D341Med (cell line): ENCODE measurements around the gene OSBP.
"Not testable (repeated sequence)": the region's sequence is repeated elsewhere in the genome, so short reads cannot be mapped to it uniquely, and the experiment has no call there.

Experiments used
- DNase-seq: peaks from one replicate; pipeline ENCODE4 v3.0.0; 2012; ENCODE audit warnings: low spot score

OSBP gene, protein sequence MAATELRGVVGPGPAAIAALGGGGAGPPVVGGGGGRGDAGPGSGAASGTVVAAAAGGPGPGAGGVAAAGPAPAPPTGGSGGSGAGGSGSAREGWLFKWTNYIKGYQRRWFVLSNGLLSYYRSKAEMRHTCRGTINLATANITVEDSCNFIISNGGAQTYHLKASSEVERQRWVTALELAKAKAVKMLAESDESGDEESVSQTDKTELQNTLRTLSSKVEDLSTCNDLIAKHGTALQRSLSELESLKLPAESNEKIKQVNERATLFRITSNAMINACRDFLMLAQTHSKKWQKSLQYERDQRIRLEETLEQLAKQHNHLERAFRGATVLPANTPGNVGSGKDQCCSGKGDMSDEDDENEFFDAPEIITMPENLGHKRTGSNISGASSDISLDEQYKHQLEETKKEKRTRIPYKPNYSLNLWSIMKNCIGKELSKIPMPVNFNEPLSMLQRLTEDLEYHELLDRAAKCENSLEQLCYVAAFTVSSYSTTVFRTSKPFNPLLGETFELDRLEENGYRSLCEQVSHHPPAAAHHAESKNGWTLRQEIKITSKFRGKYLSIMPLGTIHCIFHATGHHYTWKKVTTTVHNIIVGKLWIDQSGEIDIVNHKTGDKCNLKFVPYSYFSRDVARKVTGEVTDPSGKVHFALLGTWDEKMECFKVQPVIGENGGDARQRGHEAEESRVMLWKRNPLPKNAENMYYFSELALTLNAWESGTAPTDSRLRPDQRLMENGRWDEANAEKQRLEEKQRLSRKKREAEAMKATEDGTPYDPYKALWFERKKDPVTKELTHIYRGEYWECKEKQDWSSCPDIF

DNA sequence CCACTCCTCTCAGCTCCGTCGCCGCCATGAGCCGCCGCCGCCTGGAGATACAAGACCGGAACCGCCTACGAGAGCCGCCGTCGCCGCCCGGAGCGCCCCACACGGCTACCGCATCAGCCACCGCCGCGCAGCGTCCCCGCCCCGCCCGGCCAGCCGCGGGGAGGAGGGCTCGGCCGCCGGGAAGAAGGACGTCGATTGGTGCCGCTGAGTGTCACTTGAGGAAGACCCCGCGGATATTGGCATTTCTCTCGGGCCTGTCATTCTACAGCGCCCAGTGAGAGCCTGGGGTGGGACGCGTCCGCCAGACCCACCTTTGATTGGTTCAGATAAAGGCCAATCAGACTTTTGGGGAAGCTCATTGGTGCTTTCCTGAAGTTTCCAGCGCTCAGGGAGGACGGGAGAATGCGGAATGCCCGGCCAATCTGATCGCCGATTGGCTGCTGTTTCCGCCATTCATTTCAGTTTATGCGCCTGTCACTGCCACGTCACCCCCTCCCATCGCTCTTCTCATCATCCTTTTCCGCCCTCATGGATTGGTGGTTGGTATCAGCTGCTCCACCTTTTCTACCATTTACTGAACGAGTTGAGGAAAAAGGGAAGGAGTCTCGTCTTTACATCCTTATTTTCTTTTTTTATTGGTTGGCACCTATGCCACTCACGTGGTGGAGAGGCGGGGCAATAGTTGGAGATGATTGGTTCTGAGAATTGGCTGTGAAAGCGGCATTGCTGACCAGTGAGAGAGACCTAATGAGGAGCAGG is at the start of gene OSBP:
Gene OSBP (minus strand): TSS at position 138 of the 759 bp plus-strand sequence. CDS start 110 bp downstream, at position 28.
- peak; percentile 97 for DNase-seq

DNA sequence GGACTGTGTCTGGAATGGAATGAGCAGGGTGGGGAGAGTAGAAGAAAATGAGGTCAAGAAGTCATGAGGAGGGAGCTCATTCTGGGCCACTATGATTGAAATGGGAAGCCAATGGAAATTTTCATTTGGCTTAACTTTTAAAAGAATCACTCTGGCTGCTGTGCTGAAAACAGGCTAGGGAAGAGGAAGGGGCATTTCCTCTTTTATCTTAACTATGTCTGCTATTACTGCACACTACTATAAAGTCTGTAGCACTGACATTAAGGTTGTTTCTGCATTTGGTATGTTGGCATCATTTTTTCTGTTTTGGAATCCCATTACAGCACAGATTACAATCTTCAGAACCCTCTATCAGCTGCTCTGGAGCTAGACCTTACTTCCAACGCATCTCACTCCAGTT is 45.0 kb upstream of the OSBP start:
- no peak for DNase-seq

DNA sequence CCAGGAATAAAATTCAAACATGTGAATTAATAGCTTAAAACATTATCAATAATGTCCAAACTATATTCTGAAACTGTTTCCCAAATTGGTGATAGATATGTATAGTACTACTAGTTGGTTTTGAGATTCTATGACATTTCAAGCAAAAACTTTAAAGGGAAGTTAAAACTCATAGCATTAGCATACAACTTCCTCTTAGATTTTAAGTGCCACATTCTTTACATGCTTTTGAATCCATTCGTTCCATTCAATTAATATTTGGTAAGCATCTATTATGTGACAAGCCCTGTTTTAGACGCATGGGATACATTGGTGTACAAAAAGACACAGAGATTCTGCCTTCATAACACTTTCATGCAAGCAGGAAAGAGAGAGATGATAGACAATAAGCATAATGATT is 44.4 kb upstream of the OSBP start:
- no peak for DNase-seq

DNA sequence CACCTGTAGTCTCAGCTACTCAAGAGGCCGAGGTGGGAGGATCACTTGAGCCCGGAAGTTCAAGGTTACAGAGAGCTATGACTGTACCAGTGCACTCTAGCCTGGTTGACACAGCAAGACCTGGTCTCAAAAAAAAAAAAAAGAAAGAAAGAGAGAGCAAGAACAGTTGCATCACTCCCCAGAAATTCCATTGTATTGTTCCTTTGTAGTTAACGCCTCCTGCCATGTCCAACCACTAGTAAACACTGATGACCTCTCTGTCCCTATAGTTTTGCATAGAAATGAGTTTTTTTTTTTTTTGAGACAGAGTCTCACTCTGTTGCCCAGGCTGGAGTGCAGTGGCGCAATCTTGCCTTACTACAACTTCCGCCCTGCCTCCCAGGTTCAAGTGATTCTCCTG is 42.5 kb upstream of the OSBP start:
- no peak for DNase-seq

DNA sequence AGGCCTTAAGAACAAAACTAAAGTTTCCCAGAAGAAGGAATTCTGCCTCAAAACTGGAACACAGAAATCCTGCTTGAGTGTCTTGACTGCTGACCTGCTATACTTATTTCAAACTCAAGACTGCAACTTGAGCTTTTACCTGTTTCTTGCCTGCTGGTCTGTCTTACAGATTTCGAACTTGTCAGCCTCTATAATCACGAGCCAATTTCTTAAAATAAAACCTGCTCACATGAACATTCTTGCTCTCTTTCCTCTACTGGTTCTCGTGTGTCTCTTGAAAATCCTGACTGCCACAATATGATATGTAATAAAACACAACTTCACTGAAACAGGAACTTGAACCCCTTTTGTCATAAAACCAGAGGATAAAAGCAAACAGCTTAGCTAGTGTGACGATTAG is 39.3 kb upstream of the OSBP start:
- DNase-seq = no peak

DNA sequence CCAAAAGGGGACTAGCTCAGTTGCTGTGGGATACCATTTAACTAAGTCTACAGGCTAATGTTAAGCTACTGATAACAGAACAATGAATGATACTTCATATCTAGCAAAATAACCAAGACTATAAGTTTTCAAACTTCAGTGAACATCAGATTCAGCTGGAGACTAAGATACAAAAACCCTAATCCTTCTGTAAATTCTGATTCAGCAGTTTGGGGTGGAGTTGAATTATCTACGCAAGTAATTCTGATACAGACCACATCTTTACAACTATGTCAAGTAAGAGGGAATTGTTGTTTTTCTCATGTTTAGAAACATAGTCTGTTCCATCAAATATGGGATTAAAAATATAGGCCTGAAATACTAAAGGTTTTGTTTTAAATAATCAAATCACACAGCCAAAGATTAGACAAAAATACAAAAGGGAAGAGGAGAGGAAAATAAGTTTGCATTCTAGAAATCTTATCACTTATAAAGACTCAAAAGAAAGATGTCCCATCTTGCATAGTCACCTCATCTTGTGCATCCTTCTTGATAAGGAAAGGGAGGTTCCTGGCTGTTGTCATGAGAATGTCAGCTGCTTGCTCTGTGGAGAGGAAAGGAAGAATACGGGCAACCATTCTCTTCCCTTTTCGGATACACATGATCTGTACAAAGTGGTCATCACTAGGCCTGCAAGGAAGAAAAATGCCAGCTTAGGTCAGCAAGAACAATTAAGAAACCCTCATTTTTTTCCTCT is 31.8 kb upstream of the OSBP start:
- DNase-seq = no peak

DNA sequence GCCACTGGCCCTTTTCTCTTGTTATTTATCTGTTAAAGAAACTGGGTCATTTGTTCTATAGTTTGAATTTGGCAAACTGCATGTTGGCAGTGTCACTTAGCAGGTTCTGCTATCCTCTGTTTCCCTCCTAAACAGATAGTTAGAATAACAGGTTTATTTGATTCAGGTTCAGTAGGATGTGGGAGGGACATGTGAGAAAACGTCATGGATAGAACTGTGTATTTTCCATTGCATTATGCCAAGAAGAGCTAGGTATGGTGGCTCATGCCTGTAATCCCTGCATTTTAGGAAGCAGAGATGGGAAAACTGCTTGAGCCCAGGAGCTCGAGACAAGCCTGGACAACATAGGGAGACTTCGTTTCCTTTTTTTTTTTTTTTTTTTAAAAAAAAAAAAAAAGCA is 29.0 kb upstream of the OSBP start:
- no peak for DNase-seq

DNA sequence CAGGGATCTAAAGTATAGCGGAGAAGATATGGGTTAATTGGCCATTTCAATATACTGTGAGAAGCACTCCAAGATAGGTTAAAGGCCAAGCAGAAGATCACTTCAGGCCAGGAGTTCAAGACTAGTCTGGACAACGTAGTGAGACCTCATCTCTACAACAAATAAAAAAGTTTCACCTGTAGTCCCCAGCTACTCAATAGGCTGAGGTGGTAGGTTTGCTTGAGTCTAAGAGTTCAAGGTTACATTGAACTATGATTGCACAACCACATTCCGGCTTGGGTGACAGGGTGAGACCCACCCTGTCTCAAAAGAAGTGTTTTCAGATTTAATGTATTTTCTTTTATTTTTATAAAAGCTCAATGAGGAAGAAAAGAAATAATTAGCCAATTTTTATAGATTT is 27.8 kb upstream of the OSBP start:
- DNase-seq = no peak

DNA sequence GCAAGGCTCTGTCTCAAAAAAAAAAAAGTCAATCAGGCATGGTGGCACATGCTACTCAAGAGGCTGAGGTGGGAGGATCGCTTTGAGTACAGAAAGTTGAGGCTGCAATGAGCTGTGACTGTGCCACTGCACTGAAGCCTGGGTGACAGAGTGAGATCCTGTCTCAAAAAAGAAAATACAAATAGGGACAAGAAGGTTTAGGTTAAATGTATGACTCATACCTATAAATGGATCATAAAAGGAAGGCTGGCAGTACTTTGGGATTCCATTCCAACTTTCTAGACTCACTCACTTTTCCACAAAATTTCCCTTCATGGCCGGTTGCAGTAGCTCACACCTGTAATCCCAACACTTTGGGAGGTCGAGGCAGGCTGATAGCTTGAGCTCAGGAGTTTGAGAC is 25.6 kb upstream of the OSBP start:
- no peak for DNase-seq

DNA sequence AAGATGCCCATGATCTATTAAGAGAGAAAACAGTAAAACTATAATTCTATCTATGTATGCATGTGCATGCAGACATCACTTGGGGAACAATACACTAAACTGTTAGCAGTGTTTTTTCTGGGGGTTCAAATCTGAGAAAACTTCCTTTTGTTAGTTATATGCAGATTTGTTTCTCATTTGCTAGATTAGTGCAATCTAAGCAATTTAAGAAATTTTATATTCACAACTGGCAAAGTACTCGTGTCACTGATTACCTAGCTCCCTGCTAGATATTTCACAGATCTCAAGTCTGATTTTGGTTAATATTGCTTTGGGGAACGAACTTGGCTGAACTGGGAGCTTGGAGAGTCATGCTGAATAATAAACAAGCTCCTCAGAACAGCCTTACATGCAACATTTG is 14.9 kb upstream of the OSBP start:
- DNase-seq = no peak

DNA sequence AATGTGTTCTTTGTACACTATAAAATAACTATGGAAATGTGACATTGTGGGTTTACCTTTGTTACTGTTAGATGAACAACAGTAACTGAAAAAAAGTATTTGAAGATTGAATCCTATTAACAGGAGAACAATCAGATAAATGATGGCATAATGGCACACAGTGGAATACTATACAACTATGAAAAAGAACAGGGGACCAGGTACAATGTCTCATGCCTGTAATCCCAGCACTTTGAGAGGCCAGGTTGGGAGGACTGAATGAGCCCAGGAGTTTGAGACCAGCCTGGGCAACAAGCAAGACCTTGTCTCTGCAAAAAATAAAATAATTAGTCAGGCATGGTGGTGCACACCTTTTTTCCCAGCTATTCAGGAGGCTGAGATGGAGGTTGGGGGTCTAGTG is 14.4 kb upstream of the OSBP start:
- DNase-seq = no peak

DNA sequence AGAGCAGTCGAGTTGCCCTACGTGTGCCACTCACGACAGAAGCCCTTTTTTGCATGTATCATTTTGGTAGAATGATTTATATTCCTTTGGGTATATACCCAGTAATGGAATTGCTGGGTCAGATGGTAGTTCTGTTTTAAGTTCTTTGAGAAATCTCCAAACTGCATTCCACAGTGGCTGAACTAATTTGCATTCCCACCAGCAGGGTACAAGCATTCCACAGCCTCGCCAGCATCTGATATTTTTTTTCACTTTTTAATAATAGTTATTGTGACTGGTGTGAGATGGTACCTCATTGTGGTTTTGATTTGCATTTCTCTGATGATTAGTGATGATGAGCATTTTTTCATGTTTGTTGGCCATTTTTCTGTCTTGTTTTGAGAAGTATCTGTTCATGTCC is 11.4 kb upstream of the OSBP start:
- not testable (repeated sequence) for DNase-seq

DNA sequence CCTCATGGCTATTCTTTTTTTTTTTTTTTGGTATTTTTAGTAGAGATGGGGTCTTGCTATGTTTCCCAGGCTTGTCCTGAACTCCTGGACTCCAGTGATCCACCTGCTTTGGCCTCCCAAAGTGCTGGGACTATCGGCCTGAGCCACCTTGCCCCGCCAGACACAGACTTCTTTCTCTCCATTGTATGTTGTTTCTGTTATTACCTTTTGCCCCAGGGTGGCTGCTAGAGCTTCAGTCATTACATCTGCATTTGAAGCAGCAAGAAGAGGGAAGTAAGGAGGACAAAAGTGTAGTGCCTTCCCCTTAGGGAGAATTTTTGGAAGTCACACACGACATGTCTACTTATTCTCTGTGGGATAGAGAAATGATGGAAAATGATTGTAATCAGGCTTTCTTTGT is 10.1 kb upstream of the OSBP start:
- no peak for DNase-seq

DNA sequence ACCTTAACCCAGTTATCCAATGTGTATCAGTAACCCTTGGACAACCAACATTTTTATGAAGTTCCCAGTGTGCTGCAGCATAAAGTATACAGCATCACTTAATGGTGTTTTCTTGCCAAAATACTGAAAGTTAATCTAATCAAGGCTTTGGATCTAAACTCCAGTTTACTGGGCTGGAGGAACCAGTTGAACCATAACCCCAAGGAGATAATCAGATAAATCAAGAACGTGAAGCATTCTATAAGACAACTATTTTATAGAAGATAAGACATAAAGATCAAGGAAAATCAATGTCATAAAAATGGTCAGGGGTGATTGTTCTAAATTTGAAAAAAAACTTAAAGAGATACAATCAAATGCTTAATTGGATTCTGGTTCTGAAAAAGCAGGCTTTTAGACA is 2.3 kb upstream of the OSBP start:
- no peak for DNase-seq

DNA sequence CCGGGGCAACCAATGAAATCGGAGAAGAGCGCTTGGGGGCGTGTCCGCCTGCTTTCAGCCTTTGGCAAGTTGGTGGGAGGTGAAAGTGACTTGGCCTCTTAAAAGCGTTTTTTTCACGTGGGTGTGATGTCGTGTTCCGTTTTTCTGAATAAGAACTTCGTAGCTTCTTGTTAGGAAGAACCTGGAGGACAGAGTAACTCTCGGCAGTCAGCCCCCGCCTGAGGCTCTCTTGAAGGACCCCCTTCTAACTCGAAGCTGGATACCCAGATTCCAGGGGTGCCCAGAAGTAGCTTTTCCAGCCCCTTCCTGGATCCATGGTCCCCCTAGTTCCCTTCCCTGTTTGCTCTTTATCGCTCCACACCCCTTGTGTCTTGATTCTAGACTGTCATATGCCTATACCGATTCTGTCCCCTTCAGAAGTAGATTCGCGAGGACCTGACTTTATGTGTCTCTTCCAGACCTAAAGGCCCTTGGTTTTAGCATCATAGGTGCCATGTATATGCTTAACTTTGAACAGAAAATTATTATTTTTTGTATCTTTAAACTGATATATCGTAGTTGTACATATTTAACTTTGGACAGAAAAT is 915 bp upstream of the OSBP start:
- DNase-seq = peak; percentile 86

DNA sequence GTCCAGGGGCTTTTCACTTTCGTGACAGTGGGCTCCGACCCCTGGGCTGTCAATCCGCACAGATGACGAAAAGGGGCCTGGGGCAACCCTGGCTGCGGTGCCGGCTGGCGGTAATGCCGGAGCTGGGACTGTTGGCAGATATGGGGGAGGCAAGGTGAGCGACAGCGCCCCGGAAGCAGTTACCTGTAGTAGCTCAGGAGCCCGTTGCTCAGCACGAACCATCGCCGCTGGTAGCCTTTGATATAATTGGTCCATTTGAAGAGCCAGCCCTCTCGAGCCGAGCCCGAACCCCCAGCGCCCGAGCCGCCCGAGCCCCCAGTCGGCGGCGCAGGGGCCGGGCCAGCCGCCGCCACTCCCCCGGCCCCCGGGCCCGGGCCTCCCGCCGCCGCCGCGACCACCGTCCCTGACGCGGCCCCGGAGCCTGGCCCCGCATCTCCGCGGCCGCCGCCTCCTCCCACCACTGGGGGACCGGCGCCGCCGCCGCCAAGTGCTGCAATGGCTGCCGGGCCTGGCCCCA is 396 bp downstream of the OSBP start:
- DNase-seq = no peak

DNA sequence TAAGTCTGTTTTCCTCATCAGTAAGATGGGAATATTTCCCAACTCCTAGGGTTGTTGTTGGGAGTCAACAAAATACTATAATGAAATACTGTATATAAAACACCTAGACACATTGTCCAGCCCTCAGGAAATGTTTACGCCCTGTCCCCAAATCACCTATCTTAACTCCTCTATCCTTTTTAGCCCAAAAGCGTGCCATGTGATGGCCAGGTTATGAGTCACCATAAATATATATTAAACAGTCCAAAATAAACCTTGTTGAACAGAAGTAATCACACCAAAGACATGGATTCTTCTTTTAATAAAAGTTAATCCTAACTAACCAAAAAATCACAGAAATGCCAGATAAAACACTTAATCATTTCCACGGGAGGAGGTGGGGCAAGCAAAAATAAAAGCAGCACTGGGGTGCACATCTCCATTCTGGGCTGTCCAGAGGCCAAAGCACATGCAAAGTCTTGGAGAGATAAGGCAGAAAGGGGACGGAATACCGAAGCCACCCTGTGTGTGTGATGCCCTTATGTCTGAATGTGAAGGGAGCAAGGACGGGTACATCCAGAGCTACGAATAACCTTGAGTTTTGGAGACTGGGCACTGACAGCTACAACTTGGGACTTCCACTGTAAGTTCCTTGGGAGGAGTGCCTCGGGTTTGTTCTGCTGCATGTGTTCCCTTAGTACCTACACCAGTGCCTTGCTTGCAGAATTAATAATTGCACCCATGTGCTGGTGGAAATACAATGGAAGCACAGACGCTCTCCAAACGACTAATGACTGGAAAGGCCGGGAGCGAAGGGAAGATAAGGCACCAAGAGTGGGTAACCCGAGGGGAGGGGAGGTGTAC is 1.1 kb downstream of the OSBP start:
- no peak for DNase-seq

DNA sequence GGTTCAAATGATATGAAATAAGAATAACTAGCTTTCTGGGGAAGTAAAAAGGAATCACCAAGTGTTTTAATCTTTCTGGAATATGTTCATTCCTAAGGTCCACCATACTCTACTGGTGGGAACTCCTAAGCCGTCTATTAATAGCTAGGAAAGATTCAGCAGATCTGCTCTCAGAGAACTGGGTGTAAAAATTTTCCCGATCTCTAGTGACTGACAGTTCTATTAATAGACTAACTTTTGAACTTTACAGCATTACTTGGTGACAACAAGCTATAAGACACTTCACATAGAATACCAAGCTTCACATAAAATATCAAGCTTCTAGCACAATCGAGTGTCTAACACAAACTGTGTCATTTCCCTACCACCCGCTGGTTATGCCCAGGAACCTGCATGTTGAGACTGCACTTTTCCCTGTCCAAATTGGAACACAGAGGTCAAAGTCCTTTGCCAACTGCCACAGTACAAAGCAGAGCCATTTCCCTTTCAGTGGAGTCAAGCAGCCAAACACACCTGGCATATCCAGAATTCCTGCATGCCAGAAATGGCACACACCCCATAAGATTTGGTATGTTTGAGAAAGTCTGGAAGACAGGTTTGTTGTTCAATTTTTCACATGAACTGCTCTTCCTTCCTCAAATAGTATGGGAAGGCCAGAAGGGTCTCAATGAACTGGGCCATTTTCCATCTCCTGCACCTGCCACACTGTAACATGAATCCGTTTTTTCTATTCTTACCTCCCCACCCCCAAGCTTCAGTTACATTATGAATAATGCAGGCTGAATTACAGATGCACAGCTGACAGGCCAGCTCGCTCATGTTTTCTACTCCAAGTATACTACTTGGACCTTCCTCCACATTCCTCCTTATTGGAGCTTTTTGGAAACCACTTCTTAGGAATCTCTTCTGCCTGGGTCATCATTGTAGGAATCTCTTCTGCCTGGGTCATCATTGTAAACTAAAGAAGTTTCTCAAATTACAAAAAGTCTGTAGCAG is 3.7 kb downstream of the OSBP start:
- DNase-seq = no peak

DNA sequence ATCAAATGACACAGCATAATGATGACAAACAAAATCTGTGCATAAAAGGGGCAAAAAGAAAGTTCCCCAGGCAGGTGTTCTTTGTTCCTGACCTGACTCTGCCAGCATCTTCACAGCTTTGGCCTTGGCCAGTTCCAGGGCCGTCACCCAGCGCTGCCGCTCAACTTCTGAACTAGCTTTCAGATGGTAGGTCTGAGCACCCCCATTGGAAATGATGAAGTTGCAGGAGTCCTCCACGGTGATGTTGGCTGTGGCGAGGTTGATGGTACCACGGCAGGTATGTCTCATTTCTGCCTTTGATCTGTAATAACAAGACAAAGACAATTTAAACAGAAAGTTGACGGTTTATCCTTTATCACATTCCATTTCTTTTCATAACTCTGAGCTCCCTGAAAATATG is 5.3 kb downstream of the OSBP start:
- DNase-seq = no peak
